Fibroblast of skin of abdomen (primary cell): ENCODE data around the gene CKS1B. TPM values are rescaled to one million over a fixed set of nuclear protein-coding genes. Genes with fewer than 3 reads are reported as not detected.

Experiments used
- DNase-seq: peaks from one replicate; pipeline ENCODE4 v3.0.0-alpha.2; 2013
- polyA plus RNA-seq, 2 experiments: library from polyadenylated mRNA; unstranded; fragments of 120-200 nt; gene quantifications; one replicate each; pipeline ENCODE4 v1.2.1, GENCODE V29; 2013; ENCODE audit not compliant: insufficient read length in 2 of 2

CKS1B gene
- polyA plus RNA-seq (2013, experiment 1 of 2; ENCODE audit: insufficient read length), result 77.7 TPM
- 72.2 TPM for polyA plus RNA-seq (2013, experiment 2 of 2; ENCODE audit: insufficient read length)

- peak; percentile 100 for DNase-seq
Observed at GRCh38 chr1:154974102-154974807, at the start of gene CKS1B. Gene CKS1B, plus strand, starts transcription at chr1:154974681. Its CDS starts 65 bp downstream, at chr1:154974746.

- no peak for DNase-seq
Observed at GRCh38 chr1:154925335-154926170, 48.9 kb upstream of the CKS1B start.

DNA sequence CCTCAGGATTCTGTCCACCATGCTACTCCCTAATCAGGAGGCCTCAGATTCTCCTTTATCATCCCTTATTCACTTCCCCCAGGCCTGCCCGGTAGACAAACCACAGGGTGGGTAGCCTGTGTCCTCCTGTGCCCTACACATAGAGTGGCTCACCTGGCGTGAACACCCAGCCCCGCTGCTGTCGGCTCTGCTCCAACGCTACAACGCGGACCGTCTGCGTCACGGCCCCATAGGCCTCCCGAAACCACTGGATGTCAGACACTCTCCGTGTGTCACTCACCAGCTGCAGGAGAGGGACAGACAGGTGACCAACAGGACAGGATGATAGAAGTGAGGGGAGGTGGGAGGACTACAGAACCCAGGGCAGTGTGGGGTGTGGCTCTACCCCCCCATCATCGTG is 48.3 kb upstream of the CKS1B start:
- no peak for DNase-seq

DNA sequence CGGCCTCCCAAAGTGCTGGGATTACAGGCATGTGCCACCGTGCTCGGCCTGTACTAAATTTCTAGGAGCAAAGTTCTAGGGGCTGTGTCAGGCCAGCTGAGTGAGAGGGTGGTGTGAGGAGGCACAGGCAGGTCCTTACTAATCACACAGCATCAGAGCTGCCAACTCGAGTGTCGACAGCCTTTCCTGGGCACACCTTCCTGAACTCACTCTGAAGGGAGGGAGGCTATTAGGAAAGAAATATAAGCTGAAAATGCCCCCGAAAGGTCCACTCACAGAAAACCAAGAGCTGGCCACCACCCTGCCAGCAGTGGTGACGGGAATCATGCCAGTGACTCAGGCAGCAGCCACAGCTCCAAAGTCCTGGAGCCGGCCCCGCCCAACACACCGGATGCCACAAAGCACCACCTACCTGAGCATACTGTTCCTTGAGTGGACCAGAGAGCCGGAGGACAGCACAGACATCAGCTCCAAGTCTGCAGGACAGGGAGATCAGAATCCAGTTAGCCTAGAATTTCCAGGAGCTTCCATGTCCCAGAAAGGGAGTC is 42.5 kb upstream of the CKS1B start:
- DNase-seq, result no peak

DNA sequence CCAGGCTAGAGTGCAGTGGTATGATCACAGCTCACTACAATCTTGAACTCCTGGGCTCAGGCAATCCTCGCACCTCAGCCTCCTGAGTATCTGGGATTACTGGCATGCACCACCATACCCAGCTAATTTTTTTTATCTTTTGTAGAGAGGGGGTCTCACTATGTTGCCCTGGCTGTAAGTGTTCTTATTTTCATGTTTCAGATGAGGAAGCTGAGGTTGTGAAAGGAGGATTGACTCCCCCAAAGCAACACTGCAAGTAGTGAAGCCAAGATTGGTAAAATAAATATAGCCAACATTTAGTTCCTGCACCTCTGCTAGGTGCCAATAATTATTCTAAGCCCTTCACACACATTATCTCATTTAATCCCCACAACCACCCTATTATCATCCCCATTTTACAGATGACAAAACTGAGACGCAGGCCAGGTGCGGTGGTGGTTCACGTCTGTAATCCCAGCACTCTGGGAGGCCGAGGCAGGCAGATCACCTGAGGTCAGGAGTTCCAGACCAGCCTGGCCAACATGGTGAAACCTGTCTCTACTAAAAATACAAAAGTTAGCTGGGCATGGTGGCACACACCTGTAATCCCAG is 40.0 kb upstream of the CKS1B start:
- DNase-seq, result no peak

GRCh38 chr1:154935749-154936554 is 38.5 kb upstream of the CKS1B start:
- DNase-seq, result no peak

DNA sequence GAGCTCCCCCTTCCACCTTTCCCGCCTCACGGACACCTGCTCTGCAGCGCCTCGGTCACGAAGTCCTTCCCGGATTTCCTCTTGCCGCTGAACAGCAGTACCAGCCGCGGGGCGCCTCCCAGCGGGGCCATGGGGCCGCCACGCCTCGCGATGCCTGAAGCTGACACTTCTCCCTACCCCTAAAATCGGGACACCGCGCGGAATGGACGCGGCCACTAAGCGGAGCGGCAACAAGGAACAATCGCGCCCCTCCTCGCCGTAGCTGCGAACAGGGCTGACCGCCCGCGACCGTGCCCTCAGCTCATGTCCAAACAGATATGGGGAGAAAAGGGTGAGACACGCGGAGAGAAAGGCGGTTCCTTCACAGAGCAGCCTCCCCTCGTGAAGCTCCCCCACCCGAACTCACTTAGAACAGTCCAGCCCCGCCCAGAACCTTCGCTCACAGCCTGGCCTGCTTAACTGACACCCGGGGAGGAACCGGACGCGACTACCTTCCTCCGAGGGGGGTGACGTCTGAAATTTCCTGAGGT is 37.9 kb upstream of the CKS1B start, which contains the start of gene PMVK:
PMVK (minus strand) TSS at position 165 of the 530 bp plus-strand sequence; CDS start at position 131, 34 bp downstream.
- DNase-seq, result peak; percentile 97

DNA sequence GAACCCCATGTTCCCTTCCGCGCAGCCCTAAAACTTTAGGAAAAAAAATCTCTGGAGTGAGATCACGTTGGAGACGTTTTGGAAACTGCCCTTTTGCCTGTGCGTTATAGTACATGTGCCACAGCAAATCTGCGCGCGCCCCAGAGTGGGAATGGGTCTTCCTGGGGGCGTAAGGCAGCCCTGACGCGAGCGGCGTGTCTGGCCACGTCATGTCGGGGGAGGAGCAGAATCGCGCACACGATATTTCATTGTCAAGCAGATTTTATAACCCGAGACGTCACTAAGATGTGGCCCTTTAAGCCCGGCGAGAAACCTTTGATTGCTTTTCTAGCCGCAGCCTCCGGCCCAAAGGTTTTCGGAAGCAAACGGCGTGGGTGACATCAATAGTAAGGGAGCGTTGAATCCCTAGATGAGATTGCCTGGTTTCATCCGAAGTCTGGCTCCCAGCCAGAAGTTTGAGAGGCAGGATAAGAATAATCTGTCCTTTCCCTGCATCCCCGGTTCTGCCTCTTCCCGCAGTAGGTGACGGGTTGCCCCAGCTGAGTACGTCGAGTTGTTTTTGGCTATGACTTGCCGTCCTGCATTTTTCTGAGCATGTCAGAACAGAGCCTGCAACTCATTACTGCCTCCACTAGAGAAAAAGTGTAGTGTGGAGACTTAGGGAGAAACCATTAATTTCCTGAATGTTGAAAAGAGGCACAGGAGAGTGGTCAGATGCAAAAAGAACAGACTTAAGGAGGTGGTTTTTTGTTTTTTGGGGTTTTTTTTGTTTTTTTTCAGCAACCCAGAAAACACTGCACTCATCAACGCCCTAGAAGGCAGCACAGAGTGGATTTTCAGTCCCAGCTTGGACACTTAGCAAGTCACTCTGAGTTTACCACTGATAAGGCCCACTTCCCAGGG is 37.1 kb upstream of the CKS1B start:
- DNase-seq, result peak; percentile 95

DNA sequence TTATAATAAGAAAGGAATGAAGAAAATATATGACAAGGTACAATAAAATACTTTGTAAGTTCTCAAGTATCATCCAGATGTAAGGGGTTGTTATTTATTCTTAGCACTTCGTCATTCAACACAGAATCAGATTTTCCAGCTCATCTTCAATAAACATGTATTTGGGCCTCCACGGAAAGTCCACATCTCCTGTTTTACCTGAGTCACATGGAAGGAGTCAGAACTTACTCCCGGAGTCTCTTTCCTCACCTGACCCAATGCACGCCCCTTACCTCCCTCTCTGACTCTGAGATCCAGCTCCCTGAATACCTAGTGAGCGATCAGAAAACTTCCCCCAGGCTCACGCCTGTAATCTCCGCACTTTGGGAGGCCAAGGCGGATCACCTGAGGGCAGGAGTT is 36.5 kb upstream of the CKS1B start:
- no peak for DNase-seq

DNA sequence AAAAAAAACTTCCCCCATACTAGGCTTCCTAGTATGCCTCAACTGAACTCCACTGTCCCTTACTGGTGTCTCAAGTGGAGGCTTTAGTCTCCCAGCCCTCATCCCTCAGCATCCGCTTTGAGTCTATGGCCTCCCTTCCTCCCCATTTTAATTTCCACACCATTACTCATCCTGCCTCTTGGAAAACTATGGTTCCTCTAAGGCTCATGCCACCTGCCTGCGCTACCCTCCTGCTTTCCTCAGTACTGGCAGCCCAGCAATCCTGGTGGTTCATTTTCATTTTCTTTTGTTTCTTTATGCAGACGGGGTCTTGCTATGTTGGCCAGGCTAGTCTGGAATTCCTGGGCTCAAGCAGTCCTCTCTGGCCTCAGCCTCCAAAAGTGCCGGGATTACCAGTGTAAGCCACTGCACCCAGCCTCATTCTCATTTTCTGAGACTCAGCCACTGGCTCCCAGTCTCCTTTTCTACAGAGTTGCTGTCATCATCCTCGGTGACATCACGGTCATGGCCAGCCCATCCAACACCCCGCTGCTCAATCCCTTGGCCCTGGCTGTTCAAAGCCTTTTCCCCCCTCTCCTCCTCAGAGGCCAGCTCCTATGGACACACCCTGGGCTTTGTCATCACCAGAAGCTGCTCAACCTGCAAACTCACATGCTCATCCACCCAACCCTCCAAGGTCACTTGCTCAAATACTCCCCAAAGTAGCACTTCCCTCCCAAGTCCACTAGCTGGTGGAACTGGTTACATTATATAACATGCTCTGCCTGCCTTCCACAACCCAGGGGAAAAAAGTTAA is 35.7 kb upstream of the CKS1B start:
- DNase-seq, result no peak

DNA sequence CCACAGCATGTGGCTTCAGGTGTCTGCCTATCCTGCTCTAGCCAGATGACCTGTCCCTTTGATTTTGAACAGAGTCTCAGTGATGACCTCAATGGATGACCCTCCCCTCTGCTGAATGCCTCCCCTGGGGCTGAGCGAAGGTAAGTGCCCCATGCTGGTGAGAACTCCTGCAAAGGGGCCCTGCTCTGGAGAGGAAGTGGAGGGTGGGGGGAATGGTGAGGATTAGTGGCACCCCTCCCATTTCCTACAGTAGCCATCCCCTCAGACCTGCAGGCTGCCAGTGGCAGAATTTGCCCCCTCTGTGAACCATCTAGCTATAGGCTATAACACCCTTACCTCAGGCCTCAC is 34.3 kb upstream of the CKS1B start:
- DNase-seq, result no peak

GRCh38 chr1:154940651-154941194 is 33.8 kb upstream of the CKS1B start:
- no peak for DNase-seq

GRCh38 chr1:154941333-154942013 is 33.0 kb upstream of the CKS1B start:
- DNase-seq, result no peak

GRCh38 chr1:154943649-154944400 is 30.7 kb upstream of the CKS1B start:
- DNase-seq, result no peak

GRCh38 chr1:154944401-154945159 is 29.9 kb upstream of the CKS1B start:
- no peak for DNase-seq

- DNase-seq, result no peak
Observed at GRCh38 chr1:154945160-154945961, 29.1 kb upstream of the CKS1B start.
